ENCODE data around the gene CELA3B. TPM values are rescaled to one million over a fixed set of nuclear protein-coding genes. Genes with fewer than 3 reads are reported as not detected.
A peak's percentile ranks its signal among the peaks of the same experiment; 100 is the strongest.
"Not testable (repeated sequence)": the region's sequence is repeated elsewhere in the genome, so short reads cannot be mapped to it uniquely, and the experiment has no call there.

Gene CELA3B
- total and polyA plus RNA-seq, 2 of the 8 experiments (the other 6 are each of a cell fraction or from before 2014, with no cell fraction given) = not detected

- H4K5ac ChIP-seq (ENCODE audit: insufficient read length, low read depth, low read length); H3K14ac ChIP-seq (ENCODE audit: insufficient read length); H3K36me3 ChIP-seq (ENCODE audit: control insufficient read depth in 2 of 4, insufficient read depth in 4 of 4, low read length in 3 of 4); H3K9me3 ChIP-seq (ENCODE audit: insufficient read depth in 2 of 2, low read depth in 1 of 2, low read length in 1 of 2); H2BK12ac ChIP-seq (ENCODE audit: low read depth, low read length); H3K79me1 ChIP-seq (ENCODE audit: low read depth, low read length); H3K18ac ChIP-seq (ENCODE audit: extremely low read depth, low read length); H2AK5ac ChIP-seq (ENCODE audit: low read depth, low read length); H4K91ac ChIP-seq (replicated peaks; ENCODE audit: insufficient read length, low read length); DNase-seq (ENCODE audit: low read depth in 1 of 2, low spot score in 2 of 2); H2AFZ ChIP-seq (ENCODE audit: low read length); H3K9ac ChIP-seq (replicated peaks in 1 of 4; ENCODE audit: extremely low read depth in 1 of 4, low read depth in 3 of 4, low read length in 3 of 4); FAIRE-seq; H3K23me2 ChIP-seq (ENCODE audit: low read depth, low read length); H2BK5ac ChIP-seq (ENCODE audit: low read depth, low read length); H2BK120ac ChIP-seq (replicated peaks; ENCODE audit: low read depth, low read length); H3K27ac ChIP-seq (ENCODE audit: low read depth, low read length); H3K56ac ChIP-seq (replicated peaks; ENCODE audit: insufficient read length, low read depth, low read length); H3K23ac ChIP-seq (ENCODE audit: insufficient read length); H3K4me2 ChIP-seq (ENCODE audit: insufficient read depth in 1 of 2, low read depth in 2 of 2, low read length in 2 of 2); H3K4me1 ChIP-seq (replicated peaks in 1 of 4; ENCODE audit: control insufficient read depth in 3 of 4, insufficient read depth in 4 of 4, low read length in 3 of 4); H3K79me2 ChIP-seq (ENCODE audit: control insufficient read depth in 1 of 2, insufficient read depth in 2 of 2, low read length in 2 of 2); H2BK15ac ChIP-seq (ENCODE audit: low read length); H3K4me3 ChIP-seq (ENCODE audit: extremely low read depth in 1 of 4, insufficient read depth in 2 of 4, low read depth in 3 of 4, low read length in 4 of 4); H4K8ac ChIP-seq (ENCODE audit: extremely low read depth, insufficient read depth, low read length); H3K4ac ChIP-seq (replicated peaks; ENCODE audit: insufficient read length, low read depth, low read length); H3K27me3 ChIP-seq (replicated peaks in 1 of 4; ENCODE audit: control insufficient read depth in 3 of 4, extremely low read depth in 1 of 4, insufficient read depth in 3 of 4, low read length in 3 of 4); POLR2A ChIA-PET (ENCODE audit: partially characterized antibody); H2BK20ac ChIP-seq (ENCODE audit: low read length); H4K20me1 ChIP-seq (replicated peaks in 1 of 2; ENCODE audit: control insufficient read depth in 1 of 2, insufficient read depth in 2 of 2, low read length in 2 of 2): not testable (repeated sequence)
- WGBS, 2 experiments (ENCODE audit: extremely low coverage in 1 of 2, insufficient coverage in 1 of 2, insufficient read length in 1 of 2, insufficient replicate concordance in 2 of 2, low coverage in 1 of 2, low lambda C conversion rate in 2 of 2, missing lambda C conversion rate in 1 of 2) = 89% methylated on average over 6 of the region's 6 CpGs; no CpG with 5 or more reads in 1 of the 2 experiments
- CTCF ChIA-PET (ENCODE audit: partially characterized antibody) = interaction anchor here (1.0 kb wide), 1 partner anchor 23 kb away, joined by 3 read pairs; no protein-coding TSS in a partner anchor
- TF ChIP-seq, protein P1, sequence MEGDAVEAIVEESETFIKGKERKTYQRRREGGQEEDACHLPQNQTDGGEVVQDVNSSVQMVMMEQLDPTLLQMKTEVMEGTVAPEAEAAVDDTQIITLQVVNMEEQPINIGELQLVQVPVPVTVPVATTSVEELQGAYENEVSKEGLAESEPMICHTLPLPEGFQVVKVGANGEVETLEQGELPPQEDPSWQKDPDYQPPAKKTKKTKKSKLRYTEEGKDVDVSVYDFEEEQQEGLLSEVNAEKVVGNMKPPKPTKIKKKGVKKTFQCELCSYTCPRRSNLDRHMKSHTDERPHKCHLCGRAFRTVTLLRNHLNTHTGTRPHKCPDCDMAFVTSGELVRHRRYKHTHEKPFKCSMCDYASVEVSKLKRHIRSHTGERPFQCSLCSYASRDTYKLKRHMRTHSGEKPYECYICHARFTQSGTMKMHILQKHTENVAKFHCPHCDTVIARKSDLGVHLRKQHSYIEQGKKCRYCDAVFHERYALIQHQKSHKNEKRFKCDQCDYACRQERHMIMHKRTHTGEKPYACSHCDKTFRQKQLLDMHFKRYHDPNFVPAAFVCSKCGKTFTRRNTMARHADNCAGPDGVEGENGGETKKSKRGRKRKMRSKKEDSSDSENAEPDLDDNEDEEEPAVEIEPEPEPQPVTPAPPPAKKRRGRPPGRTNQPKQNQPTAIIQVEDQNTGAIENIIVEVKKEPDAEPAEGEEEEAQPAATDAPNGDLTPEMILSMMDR (IDR thresholded peaks at IDR 0.05; ENCODE audit: control extremely low read depth in 1 of 3, insufficient read depth in 1 of 3, low read depth in 1 of 3, low read length in 3 of 3) = peak in 2 of 3 experiments; percentile 39 to 41; a peak in 3 of 4 replicates
- TF ChIP-seq RAD21 (IDR thresholded peaks at IDR 0.05 in 1 of 2, conservative IDR thresholded peaks at IDR 0.05 in 1 of 2; ENCODE audit: low read depth in 2 of 2, low read length in 2 of 2) = peak in 1 of 2 experiments; percentile 26; a peak in 2 of 4 replicates
Measured at GRCh38 chr1:21982122-21982521, 5.3 kb downstream of the CELA3B start.

Measured in H1 (cell line).